Esophagus mucosa (tissue), 1 donor: ENCODE data around the gene RAB6B. TPM values are rescaled to one million over a fixed set of nuclear protein-coding genes. Genes with fewer than 3 reads are reported as not detected.
A peak's percentile ranks its signal among the peaks of the same experiment; 100 is the strongest.

Experiments
- ATAC-seq: fragments of 200-7000 bp; cut with Tn5 transposase; one replicate; pipeline ENCODE4 v1.9.1; 2020
- total RNA-seq: library from RNA; stranded (reverse); gene quantifications from one replicate; pipeline ENCODE4 v1.2.4, GENCODE V29; 2023
- donor health status: DM: yes; HTN: yes; CAD: no.

RAB6B gene
- 3.3 TPM for total RNA-seq

DNA sequence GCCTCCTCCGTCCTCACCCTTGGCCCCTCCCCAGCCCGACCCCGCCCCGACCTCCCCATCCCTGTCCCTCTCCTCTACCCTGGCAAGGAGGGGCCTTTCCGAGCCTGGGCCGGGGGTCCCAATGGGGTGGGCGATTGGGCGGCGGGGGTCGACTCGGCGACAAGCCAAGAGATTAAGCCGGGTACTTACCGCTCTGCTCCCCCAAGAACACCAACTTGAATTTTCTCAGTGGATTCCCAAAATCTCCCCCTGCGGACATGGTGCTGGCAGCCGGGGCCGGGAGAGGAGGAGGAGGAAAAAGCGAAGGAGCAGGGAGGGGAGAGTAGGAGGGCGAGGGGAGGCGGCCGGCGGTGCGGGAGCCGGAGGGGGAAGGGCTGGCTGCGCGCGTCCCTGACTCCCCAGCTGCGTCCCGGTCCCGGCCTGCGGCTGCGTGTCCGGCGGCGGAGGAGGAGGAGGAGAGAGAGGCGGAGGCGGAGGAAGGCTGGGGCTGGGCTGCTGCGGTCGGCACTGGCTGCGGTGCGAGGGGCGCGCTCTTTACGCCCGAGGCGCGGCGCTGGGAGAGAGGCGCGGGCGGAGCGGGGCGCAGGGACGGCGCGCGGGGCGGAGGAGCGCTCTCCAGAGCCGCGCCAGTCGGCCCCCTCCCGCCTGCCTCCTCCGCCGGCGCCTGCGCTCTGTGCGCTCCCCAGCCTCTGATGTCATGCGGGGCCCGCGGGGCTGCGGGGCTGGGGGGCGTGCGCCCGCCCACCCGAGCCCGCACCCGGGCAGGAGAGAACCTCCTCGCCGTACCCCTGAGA, at the start of gene RAB6B:
TSS of gene RAB6B (minus strand) at position 675 of the 794 bp plus-strand sequence. CDS start at position 259, 416 bp downstream.
- peak; percentile 69 for ATAC-seq

GRCh38 chr3:133944641-133945380, 49.1 kb upstream of the RAB6B start:
- ATAC-seq, result peak; percentile 47

- ATAC-seq, result no peak
Measured at GRCh38 chr3:133944181-133944580, 48.5 kb upstream of the RAB6B start.

DNA sequence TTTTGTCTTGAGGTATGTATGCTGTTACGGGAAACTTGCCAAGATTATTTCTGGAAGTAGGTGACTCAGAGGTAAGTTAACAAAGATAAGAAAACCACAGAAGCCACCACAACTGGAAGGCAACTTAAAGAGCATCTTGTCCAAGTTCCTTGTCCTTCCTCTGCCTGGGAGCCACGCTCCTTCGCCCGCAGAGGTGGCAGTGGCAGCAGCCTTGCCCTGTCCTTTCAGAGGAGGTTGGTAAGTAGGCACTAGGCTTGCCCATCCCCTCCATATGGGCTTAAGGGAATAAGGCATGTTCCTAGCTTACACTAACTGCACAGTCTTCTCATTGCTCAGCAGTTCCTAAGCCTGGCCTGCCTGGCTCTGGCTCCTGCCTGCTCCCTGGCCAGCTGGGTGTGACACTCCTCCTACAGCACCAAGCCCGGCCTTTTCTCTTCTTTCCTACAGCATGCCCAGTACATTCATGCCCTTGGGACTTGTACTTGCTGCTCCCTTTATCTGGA, 48.0 kb upstream of the RAB6B start:
- ATAC-seq, result peak; percentile 61

DNA sequence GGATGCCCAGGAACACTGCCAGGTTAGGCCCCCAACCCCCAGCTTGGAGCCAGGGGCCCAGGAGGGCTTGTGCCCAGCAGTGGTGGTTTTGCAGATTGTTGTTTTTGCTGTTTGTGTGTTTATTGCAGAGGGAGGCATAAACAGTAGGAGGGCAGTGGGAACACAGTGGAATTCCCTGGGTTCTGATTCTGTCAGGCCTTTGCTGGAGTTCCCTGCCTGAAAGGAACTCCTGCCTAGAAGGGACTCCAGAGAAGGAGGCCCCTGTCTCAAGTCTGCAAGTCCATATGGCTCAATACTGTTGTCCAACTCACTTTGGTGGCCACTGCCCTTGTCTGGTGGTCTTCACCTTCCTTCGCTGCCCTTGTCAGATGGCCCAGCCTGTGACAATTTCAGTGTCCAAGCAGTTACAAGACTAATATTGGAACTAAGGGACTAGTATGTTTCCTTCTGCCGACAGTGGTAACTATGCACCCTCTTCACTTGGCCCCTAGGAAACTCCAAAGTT, 47.4 kb upstream of the RAB6B start:
- no peak for ATAC-seq

DNA sequence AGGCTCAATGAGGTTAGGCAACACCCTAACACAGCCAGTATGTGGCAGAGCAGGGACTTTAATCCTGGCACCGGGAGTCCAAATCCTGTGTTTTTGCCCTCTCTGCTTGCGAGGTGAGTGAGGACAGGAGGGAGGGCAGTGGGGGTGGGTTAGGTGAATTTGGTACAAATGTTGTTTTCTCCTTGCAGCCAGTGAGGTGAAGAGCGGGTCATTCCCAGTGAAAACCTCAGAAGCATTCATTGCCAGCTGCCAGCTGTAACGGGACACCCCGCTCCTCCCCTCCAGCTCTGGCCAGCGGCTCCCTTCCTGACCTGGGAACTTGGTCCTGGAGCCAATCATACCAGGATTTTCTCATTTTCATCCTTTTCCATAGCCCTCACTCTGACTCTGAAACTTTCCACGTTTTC, 45.7 kb upstream of the RAB6B start:
- ATAC-seq, result no peak

- no peak for ATAC-seq
Measured at GRCh38 chr3:133940536-133940935, 44.9 kb upstream of the RAB6B start.

- no peak for ATAC-seq
Measured at GRCh38 chr3:133939463-133939835, 43.8 kb upstream of the RAB6B start.

- peak; percentile 12 for ATAC-seq
Measured at GRCh38 chr3:133938770-133939462, 43.2 kb upstream of the RAB6B start.

GRCh38 chr3:133937756-133938601, 42.3 kb upstream of the RAB6B start:
- ATAC-seq, result no peak

DNA sequence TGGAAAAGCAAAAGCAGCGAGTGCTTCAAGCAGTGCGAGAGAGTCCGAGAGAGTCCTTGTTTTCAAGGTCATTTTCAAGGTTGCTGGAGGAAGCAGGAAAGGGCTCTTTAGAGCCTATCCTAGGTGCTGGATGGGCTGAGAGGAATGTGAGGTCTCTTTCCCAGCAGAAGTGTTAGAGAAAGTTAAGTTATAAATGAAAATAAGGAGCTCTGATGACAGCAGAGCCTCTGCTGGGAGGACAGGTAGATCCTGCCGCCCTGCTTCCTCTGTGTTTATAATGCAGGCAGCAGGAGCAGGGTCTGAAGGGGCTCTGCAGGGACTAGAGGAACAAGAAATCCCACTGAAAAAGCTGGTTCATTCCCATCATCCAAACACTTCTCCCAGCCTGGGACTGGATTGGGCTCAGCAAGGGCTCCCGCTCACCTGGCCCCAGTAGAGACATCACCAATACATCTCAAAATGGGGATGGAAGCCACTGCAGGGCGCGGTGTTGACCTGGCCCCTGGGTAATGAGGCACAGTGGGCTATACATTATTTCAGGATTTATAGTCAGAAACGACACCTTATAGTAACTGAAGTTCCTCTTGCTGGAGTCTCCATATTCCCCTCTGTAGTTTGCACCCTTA, 41.5 kb upstream of the RAB6B start:
- no peak for ATAC-seq

DNA sequence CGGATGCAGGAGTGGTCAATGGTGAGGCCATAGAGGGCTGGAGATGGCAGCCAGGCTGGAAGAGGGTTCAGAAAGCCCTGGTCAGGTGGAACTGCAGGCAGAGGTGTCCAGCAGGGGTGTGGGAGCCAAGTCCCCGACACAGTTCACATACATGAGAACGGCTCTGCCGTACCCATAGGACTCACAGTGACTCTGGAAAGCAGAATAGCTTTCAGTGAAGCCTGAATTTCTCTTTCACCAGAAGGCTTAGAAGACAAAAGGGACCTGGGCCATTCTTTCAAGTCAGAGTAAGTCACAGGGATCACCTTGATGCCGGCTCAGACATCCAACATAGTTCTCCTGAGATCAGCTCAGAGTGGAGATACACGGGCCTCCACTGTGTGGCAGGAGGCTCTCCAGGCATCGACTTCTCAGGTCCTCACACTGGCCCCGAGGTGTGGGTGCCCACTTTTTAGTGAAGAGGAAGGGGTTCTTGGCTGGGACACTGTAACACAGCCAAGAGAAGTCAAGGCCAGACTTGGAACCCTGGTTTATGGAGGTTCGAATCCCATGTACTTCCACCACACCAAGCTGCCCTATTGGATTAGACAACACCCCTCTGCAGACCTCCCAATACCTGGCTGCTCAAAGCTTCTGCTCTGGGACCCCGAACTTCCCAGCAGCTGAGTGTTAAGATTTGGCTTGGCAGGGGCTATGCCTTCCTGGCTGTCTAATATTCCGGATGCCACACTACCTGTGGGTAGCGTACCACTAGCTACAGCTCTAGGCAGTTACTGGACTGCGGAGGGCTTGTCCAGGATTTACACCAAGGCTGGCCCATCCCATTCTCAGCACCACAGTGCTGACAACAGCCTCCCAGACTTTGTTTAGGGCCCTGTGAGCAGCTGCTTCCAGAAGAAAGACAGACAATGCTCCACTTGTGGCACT, 40.4 kb upstream of the RAB6B start:
- ATAC-seq, result no peak

DNA sequence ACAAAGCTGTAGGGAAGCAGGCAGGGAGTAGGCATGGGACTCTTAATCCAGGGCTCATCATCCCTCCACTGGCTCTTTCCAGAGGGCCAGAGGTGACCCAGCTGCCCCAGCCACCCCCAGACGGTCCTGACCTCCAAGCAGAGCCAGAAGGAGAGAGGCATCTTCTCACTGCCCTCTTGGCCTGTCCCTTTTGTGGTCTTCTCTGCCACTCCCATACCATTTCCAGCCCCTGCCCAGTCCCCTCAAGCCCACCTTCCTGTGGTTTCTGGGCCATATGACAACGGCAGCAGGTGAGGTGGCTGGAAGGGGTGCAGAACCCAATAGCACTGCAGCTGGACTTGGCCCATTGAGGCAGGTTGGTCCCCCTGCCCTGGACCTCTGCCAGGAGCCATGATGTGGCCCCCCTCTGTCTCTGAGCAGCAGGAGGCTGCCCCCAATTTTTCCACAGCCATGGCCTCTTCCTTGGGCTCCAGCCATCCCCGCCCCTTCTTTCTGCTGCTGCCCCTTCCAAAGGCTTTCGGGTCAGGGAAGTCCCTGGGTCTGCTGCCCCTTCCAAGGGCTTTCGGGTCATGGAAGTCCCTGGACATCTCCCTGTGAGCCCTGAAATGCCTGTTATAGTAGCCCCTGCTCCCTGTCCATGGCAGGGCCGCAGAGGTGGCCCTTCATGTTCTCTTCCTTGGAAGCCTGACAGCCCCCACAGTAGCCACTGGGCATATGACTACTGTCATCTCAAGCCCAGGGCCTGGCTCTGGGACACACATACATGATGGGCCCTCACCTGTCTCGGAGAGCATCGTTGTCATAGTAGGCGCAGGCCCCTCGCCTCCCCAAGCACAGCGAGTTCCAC, 39.5 kb upstream of the RAB6B start:
- no peak for ATAC-seq

DNA sequence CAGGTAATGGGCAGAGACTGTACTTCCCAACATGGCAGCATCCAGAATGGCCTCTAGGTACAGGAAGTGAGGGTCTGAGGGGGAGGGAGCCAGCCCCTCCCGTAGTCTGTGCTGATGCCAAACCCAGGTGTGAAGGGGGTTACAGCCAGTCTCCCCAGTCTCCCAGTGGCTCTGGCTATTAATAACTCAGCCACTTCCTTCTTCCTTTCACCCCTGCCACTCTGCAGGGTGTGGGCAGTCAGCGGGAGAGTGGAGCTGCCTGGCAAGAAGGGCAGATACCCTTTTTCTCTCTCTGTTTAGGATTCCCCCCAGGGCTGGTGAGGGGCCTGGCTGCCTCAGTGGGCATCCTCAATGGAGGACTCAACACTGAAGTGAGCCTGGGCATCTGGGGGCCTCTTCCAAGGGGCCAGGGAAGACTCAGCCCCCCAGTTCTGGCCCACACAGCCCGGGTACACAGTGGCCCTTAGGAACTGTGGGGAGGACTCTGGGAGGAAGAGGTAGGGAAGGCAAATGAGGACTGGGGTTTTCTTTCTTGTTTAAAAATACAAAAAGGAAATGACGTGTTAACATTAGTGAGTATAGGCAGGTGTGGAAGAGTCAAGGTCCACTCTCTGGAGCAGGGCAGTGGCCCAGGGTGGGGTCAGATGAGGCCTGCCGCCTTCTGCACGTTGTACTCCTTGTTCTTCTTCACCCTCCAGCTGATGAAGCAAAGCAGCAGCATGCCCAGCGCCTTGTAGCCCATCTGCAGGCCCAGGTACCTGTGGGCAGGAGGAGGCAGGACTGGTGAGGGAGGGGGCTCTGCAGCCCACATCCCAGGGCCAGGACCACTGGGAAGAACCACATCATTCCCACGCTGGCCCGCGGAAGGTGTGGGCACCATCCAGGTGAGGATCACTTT, 38.6 kb upstream of the RAB6B start:
- ATAC-seq, result no peak

GRCh38 chr3:133933097-133934024, 37.7 kb upstream of the RAB6B start:
- no peak for ATAC-seq

GRCh38 chr3:133932009-133932408, 36.3 kb upstream of the RAB6B start:
- no peak for ATAC-seq

DNA sequence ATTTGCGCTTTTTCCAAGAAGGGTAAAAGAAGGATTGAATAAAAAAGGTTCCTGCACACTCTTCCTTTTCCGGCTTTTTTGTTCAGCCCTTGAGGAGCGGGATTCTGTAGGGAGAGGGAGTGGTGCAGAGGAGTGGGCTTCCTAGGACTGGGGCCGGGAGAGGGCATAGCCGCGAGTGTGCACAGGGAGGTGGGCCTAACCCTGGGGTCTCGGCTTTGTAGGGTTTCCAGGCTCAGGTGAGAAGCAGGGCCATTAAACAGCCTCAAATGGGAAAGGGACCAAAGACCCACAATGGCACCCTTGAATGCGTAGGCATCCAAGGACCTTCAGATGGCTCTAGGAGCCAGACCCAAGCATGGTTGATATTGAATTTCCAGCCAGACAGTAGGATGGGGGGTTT, 35.4 kb upstream of the RAB6B start:
- no peak for ATAC-seq
